ENCODE data around the gene UBE2QL1. TPM values are rescaled to one million over a fixed set of nuclear protein-coding genes. Genes with fewer than 3 reads are reported as not detected.

The UBE2QL1 gene
- total RNA-seq, 2 experiments from 2014 or later = 0.33 to 0.45 TPM

GRCh38 chr5:6525910-6526309 is 77.3 kb downstream of the UBE2QL1 start:
- no peak overlapping the region for H3K4me3 Mint-ChIP-seq
- H3K27ac Mint-ChIP-seq = no peak overlapping the region
- Histone ChIP-seq H3K9me3 (ENCODE audit: control insufficient read depth in 1 of 2, insufficient read depth in 1 of 2, low read length in 2 of 2) (peaks cover 0 to 4% of the 10 kb centered on the region in 2 experiments), H3K4me3 (ENCODE audit: low read length) (no peak overlapping the region), H3K4me1 (ENCODE audit: insufficient read depth, low read length) (no peaks in the 10 kb centered on the region), H3K27ac (ENCODE audit: low read depth in 1 of 2, low read length in 2 of 2) (no peak overlapping the region), H3K36me3 (ENCODE audit: insufficient read depth, low read length) (no peaks in the 10 kb centered on the region), H3K27me3 (ENCODE audit: control insufficient read depth in 1 of 2, insufficient read depth in 2 of 2, low read length in 2 of 2) (peaks cover 0 to 6% of the 10 kb centered on the region in 2 experiments)
- TF ChIP-seq CTCF (IDR thresholded peaks at IDR 0.05) = no peak
- peaks cover 27% of the 10 kb centered on the region for H3K27me3 Mint-ChIP-seq
- DNase-seq (no peak), ATAC-seq (ENCODE audit: poor library complexity) (no peak)
- no peaks in the 10 kb centered on the region for H3K9me3 Mint-ChIP-seq
- intact Hi-C loops (cut with DNase I, micrococcal nuclease) = no loop called here
- no peaks in the 10 kb centered on the region for H3K36me3 Mint-ChIP-seq (ENCODE audit: low read depth)
- POLR2A ChIA-PET = no interaction called here
- CTCF ChIA-PET = no interaction called here
- H3K4me1 Mint-ChIP-seq (ENCODE audit: low read depth) = no peaks in the 10 kb centered on the region

GRCh38 chr5:6527749-6528455 is 79.2 kb downstream of the UBE2QL1 start:
- CTCF ChIA-PET = no interaction called here
- Mint-ChIP-seq H3K4me3 (no peak overlapping the region), H3K36me3 (ENCODE audit: low read depth) (no peaks in the 10 kb centered on the region)

GRCh38 chr5:6535594-6535993 is 86.9 kb downstream of the UBE2QL1 start:
- intact Hi-C loops (cut with DNase I, micrococcal nuclease) = no loop called here
- TF ChIP-seq CTCF (IDR thresholded peaks at IDR 0.05) = no peak
- ATAC-seq (ENCODE audit: poor library complexity) = no peak
- Mint-ChIP-seq H3K9me3 (no peaks in the 10 kb centered on the region), H3K4me1 (ENCODE audit: low read depth) (no peaks in the 10 kb centered on the region), H3K27me3 (peaks cover 14% of the 10 kb centered on the region), H3K4me3 (no peak overlapping the region), H3K36me3 (ENCODE audit: low read depth) (no peaks in the 10 kb centered on the region), H3K27ac (no peak overlapping the region)
- CTCF ChIA-PET = no interaction called here
- Histone ChIP-seq H3K27ac (ENCODE audit: low read depth in 1 of 2, low read length in 2 of 2) (no peak overlapping the region), H3K36me3 (ENCODE audit: insufficient read depth, low read length) (no peaks in the 10 kb centered on the region), H3K4me1 (ENCODE audit: insufficient read depth, low read length) (no peaks in the 10 kb centered on the region), H3K4me3 (ENCODE audit: low read length) (no peak overlapping the region), H3K9me3 (ENCODE audit: control insufficient read depth in 1 of 2, insufficient read depth in 1 of 2, low read length in 2 of 2) (no peaks in the 10 kb centered on the region), H3K27me3 (ENCODE audit: control insufficient read depth in 1 of 2, insufficient read depth in 2 of 2, low read length in 2 of 2) (peaks cover 2 to 5% of the 10 kb centered on the region in 2 experiments)
- POLR2A ChIA-PET = no interaction called here
- no peak for DNase-seq

More at GRCh38 chr5:6527749-6528455, 79.2 kb downstream of the UBE2QL1 start:
- Mint-ChIP-seq H3K27ac (no peak overlapping the region), H3K27me3 (peaks cover 21% of the 10 kb centered on the region), H3K9me3 (no peaks in the 10 kb centered on the region), H3K4me1 (ENCODE audit: low read depth) (no peaks in the 10 kb centered on the region)
- POLR2A ChIA-PET = no interaction called here
- Histone ChIP-seq H3K9me3 (ENCODE audit: control insufficient read depth in 1 of 2, insufficient read depth in 1 of 2, low read length in 2 of 2) (peaks cover 0 to 4% of the 10 kb centered on the region in 2 experiments), H3K27ac (ENCODE audit: low read depth in 1 of 2, low read length in 2 of 2) (no peak overlapping the region), H3K4me3 (ENCODE audit: low read length) (no peak overlapping the region), H3K36me3 (ENCODE audit: insufficient read depth, low read length) (no peaks in the 10 kb centered on the region), H3K27me3 (ENCODE audit: control insufficient read depth in 1 of 2, insufficient read depth in 2 of 2, low read length in 2 of 2) (peaks cover 2 to 5% of the 10 kb centered on the region in 2 experiments), H3K4me1 (ENCODE audit: insufficient read depth, low read length) (no peaks in the 10 kb centered on the region)
- ATAC-seq (ENCODE audit: poor library complexity) (no peak), DNase-seq (no peak)
- TF ChIP-seq CTCF (IDR thresholded peaks at IDR 0.05) = no peak
- intact Hi-C loops (cut with DNase I, micrococcal nuclease) = no loop called here

All from CD4-positive, alpha-beta T cell (primary cell).